Measurements from ENCODE around the gene LIG4. TPM values are rescaled to one million over a fixed set of nuclear protein-coding genes. Genes with fewer than 3 reads are reported as not detected.

Gene LIG4
- total RNA-seq, 1 experiment from 2014 or later = 5.7 TPM

- no peak for TF ChIP-seq ZNF532 (CRISPR knock-in tag; IDR thresholded peaks at IDR 0.05; ENCODE audit: borderline replicate concordance)
- no peak for TF ChIP-seq E2F1 (CRISPR knock-in tag; IDR thresholded peaks at IDR 0.05)
- TF ChIP-seq GTF2I (CRISPR knock-in tag; conservative IDR thresholded peaks at IDR 0.05) = no peak
- no peak for TF ChIP-seq IRF1 (CRISPR knock-in tag; IDR thresholded peaks at IDR 0.05)
- no peak for TF ChIP-seq ZNF232 (CRISPR knock-in tag; IDR thresholded peaks at IDR 0.05)
- TF ChIP-seq CREM (CRISPR knock-in tag; IDR thresholded peaks at IDR 0.05) = no peak
Measured at GRCh38 chr13:108213946-108214345, 1.4 kb downstream of the LIG4 start (continued).

GRCh38 chr13:108212886-108213285 lies 2.5 kb downstream of the LIG4 start:
- no peaks in the 10 kb centered on the region for H3K9me3 Mint-ChIP-seq
- CTCF ChIA-PET = no interaction called here
- POLR2A ChIA-PET = no interaction called here
- TF ChIP-seq ARID4B (CRISPR knock-in tag; IDR thresholded peaks at IDR 0.05; ENCODE audit: borderline replicate concordance) = no peak
- no peaks in the 10 kb centered on the region for H3K27me3 Mint-ChIP-seq (ENCODE audit: low read depth)
- H3K4me3 Mint-ChIP-seq = no peak overlapping the region
- H3K27ac Mint-ChIP-seq = no peak overlapping the region
- ATAC-seq (no peak), DNase-seq (ENCODE audit: low spot score) (no peak)
- peaks cover 11% of the 10 kb centered on the region for H3K4me1 Mint-ChIP-seq
- peaks cover 14% of the 10 kb centered on the region for H3K36me3 Mint-ChIP-seq

- no peaks in the 10 kb centered on the region for H3K9me3 Mint-ChIP-seq
- TF ChIP-seq TEAD4 (CRISPR knock-in tag; IDR thresholded peaks at IDR 0.05) = no peak
- TF ChIP-seq ATF3 (CRISPR knock-in tag; conservative IDR thresholded peaks at IDR 0.05) = no peak
- ATAC-seq = no peak
- H3K27me3 Mint-ChIP-seq (ENCODE audit: low read depth) = no peaks in the 10 kb centered on the region
- ChIA-PET POLR2A (no interaction called here), CTCF (no interaction called here)
- DNase-seq (ENCODE audit: low spot score) = no peak
- no peak overlapping the region for H3K27ac Mint-ChIP-seq
- H3K36me3 Mint-ChIP-seq = peaks cover 14% of the 10 kb centered on the region
- H3K4me3 Mint-ChIP-seq = no peak overlapping the region
- peaks cover 7% of the 10 kb centered on the region for H3K4me1 Mint-ChIP-seq
Measured at GRCh38 chr13:108210551-108210950, 4.8 kb downstream of the LIG4 start.
